ENCODE results near the gene TTYH1. TPM values are rescaled to one million over a fixed set of nuclear protein-coding genes. Genes with fewer than 3 reads are reported as not detected.
A peak's percentile ranks its signal among the peaks of the same experiment; 100 is the strongest.

Gene TTYH1
- total and polyA plus RNA-seq, 4 donors = 0.05 to 0.46 (median 0.18) TPM; not detected in 1

DNA sequence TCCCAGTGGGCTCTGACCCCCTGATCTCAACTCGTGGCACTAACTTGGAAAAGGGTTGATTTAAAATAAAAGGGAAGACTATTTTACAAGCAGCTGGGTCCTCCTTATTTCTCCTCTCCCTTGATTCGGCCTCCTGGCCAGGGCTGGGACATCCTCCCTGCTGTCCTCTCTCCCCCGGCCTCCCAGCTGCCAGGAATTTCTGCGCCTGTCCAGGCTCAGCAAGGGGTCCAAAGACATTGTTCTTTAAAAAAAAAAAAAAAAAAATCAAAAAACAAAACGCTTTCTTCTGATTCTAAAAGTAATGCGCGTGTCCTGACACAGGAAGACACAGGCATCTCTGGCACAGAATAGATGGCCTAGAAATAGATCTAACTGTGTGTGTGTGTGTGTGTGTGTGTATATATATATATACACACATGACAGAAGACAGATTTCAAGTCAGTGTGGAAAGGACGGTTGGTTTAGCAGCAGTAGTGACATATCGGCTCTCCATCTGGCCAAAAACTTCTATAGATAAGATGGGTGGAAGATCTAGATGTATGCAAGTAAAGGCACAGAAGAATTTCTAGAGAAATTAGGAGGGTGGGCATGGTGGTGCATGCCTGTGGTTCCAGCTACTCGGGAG is 21.5 kb downstream of the TTYH1 start:
- H3K27me3 ChIP-seq (ENCODE audit: control insufficient read depth in 3 of 3, insufficient read depth in 3 of 3, low read length in 2 of 3) = no peaks in the 10 kb centered on the region
- H3K27ac ChIP-seq (ENCODE audit: low read depth in 1 of 2, low read length in 1 of 2) = no peak overlapping the region
- H3K36me3 ChIP-seq (ENCODE audit: control insufficient read depth in 4 of 4, insufficient read depth in 4 of 4, low read length in 4 of 4) = peaks cover 0 to 9% (median 4%) of the 10 kb centered on the region in 4 donors
- TF ChIP-seq, protein P1, sequence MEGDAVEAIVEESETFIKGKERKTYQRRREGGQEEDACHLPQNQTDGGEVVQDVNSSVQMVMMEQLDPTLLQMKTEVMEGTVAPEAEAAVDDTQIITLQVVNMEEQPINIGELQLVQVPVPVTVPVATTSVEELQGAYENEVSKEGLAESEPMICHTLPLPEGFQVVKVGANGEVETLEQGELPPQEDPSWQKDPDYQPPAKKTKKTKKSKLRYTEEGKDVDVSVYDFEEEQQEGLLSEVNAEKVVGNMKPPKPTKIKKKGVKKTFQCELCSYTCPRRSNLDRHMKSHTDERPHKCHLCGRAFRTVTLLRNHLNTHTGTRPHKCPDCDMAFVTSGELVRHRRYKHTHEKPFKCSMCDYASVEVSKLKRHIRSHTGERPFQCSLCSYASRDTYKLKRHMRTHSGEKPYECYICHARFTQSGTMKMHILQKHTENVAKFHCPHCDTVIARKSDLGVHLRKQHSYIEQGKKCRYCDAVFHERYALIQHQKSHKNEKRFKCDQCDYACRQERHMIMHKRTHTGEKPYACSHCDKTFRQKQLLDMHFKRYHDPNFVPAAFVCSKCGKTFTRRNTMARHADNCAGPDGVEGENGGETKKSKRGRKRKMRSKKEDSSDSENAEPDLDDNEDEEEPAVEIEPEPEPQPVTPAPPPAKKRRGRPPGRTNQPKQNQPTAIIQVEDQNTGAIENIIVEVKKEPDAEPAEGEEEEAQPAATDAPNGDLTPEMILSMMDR (IDR thresholded peaks at IDR 0.05; ENCODE audit: control extremely low read depth, extremely low read depth) = no peak
- 80 to 84% methylated on average over 10 of the region's 10 CpGs for WGBS, 2 donors
- H3K4me3 ChIP-seq = no peak overlapping the region
- no peaks in the 10 kb centered on the region for H3K9me3 ChIP-seq (ENCODE audit: control insufficient read depth in 4 of 4, insufficient read depth in 3 of 4, low read length in 3 of 4)
- DNase-seq = peak in 2 of 3 donors; percentile 36 to 37
- no peak for ATAC-seq (ENCODE audit: insufficient read depth, low FRiP score)
- H3K9ac ChIP-seq (ENCODE audit: insufficient read depth in 1 of 2, low read length in 2 of 2) = no peak overlapping the region
- H3K4me1 ChIP-seq (ENCODE audit: control insufficient read depth in 5 of 5, insufficient read depth in 5 of 5, low read length in 5 of 5) = peaks cover 0 to 21% (median 4%) of the 10 kb centered on the region in 5 donors

DNA sequence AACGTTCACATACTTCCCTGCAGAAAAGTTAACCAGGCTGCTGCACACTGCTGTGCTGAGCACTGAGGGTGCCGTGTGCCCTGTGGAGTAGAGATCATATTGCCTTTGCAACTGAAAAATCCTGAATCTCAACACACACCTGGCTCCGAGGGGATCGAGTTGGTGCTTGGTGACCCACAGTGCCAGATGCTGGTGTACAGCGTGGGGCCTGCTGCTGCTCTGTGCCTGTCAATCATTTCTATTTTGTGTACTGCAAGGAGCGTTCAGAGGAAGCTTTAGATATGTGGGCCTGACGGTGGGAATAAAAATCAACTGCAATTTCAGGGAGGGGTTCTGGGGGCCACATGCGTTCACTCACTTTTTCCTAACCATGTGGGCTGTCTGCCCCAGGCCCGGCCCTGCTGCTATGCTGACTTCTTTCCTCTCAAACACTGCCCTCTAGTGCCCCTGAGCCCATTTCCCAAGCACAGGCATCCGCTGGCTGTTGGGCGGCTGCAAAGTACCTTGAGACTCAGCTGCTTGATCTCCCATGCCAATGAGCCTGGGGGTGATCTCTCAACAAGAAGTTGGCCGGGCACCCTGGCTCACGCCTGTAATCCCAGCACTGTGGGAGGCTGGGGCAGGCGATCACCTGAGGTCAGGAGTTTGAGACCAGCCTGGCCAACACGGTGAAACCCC is 24.0 kb downstream of the TTYH1 start:
- peaks cover 0 to 19% (median 4%) of the 10 kb centered on the region in 5 donors for H3K4me1 ChIP-seq (ENCODE audit: control insufficient read depth in 5 of 5, insufficient read depth in 5 of 5, low read length in 5 of 5)
- H3K9me3 ChIP-seq (ENCODE audit: control insufficient read depth in 4 of 4, insufficient read depth in 3 of 4, low read length in 3 of 4) = no peaks in the 10 kb centered on the region
- H3K27ac ChIP-seq (ENCODE audit: low read depth in 1 of 2, low read length in 1 of 2) = no peak overlapping the region
- ATAC-seq (ENCODE audit: insufficient read depth, low FRiP score) (no peak), DNase-seq (peak in 2 of 3 donors; percentile 39 to 46)
- TF ChIP-seq, protein P1 (IDR thresholded peaks at IDR 0.05; ENCODE audit: control extremely low read depth, extremely low read depth) = no peak
- H3K36me3 ChIP-seq (ENCODE audit: control insufficient read depth in 4 of 4, insufficient read depth in 4 of 4, low read length in 4 of 4) = peaks cover 0 to 9% (median 4%) of the 10 kb centered on the region in 4 donors
- no peak overlapping the region for H3K9ac ChIP-seq (ENCODE audit: insufficient read depth in 1 of 2, low read length in 2 of 2)
- no peaks in the 10 kb centered on the region for H3K27me3 ChIP-seq (ENCODE audit: control insufficient read depth in 3 of 3, insufficient read depth in 3 of 3, low read length in 2 of 3)
- 72 to 76% methylated on average over 15 of the region's 15 CpGs for WGBS, 2 donors
- no peak overlapping the region for H3K4me3 ChIP-seq

DNA sequence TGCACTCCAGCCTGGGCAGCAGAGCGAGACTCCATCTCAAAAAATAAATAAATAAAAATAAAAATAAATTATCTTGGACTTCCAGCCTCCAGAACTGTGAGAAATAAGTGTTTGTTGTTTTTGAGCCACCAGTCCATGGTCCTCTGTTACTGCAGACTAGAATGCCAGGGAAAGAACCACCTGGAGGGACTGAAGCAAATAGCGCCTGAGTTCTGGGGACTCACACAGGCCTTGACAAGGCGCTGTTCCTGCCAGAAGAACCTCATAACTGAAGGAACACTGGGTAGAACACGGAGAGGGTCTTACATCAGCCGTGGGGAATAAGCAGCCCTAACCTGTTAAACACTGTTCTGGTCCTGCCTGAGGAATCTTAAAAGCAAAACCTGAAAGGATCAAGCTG is 25.4 kb downstream of the TTYH1 start:
- H3K9ac ChIP-seq (ENCODE audit: insufficient read depth in 1 of 2, low read length in 2 of 2) = no peak overlapping the region
- H3K36me3 ChIP-seq (ENCODE audit: control insufficient read depth in 4 of 4, insufficient read depth in 4 of 4, low read length in 4 of 4) = peaks cover 0 to 9% (median 8%) of the 10 kb centered on the region in 4 donors
- H3K27ac ChIP-seq (ENCODE audit: low read depth in 1 of 2, low read length in 1 of 2) = no peak overlapping the region
- no peaks in the 10 kb centered on the region for H3K9me3 ChIP-seq (ENCODE audit: control insufficient read depth in 4 of 4, insufficient read depth in 3 of 4, low read length in 3 of 4)
- TF ChIP-seq, protein P1 (IDR thresholded peaks at IDR 0.05; ENCODE audit: control extremely low read depth, extremely low read depth) = no peak
- ATAC-seq (ENCODE audit: insufficient read depth, low FRiP score) (no peak), DNase-seq (no peak)
- no peak overlapping the region for H3K4me3 ChIP-seq
- 90 to 93% methylated on average over 5 of the region's 5 CpGs for WGBS, 2 donors
- peaks cover 0 to 13% (median 0%) of the 10 kb centered on the region in 5 donors for H3K4me1 ChIP-seq (ENCODE audit: control insufficient read depth in 5 of 5, insufficient read depth in 5 of 5, low read length in 5 of 5)
- H3K27me3 ChIP-seq (ENCODE audit: control insufficient read depth in 3 of 3, insufficient read depth in 3 of 3, low read length in 2 of 3) = no peaks in the 10 kb centered on the region

All from lung (tissue), 12 donors.